HepG2 (cell line): ENCODE measurements around the gene TEKTIP1. TPM values are rescaled to one million over a fixed set of nuclear protein-coding genes. Genes with fewer than 3 reads are reported as not detected.

Experiments used
- ATAC-seq: fragments of 200-7000 bp; cut with Tn5 transposase; 3 replicates; pipeline ENCODE4 v1.9.1; 2020; ENCODE audit warnings: mild to moderate bottlenecking, moderate library complexity
- BruUV-seq: library from RNA; stranded (reverse); fragments of 400-500 nt; replicated peaks from 2 replicates; lab custom pipeline; 2021; lab: Mats Ljungman, UMichigan
- CTCF ChIA-PET: fragments of 300-600 bp; formaldehyde crosslinking; extraction: SDS; loops from one replicate; lab custom pipeline; 2021; ENCODE audit warnings: low total read pairs, inconsistent platforms, low intra/inter-chr PET ratio; lab: Yijun Ruan, JAX
- POLR2A ChIA-PET: fragments of 350-600 bp; sonication (Branson Sonifier 250); formaldehyde crosslinking; loops from one replicate; lab custom pipeline; 2020; ENCODE audit warnings: antibody characterized with exemption, inconsistent platforms; lab: Yijun Ruan, JAX
- DNase-seq: peaks from one replicate; pipeline ENCODE4 v3.0.0-alpha.2; 2015; ENCODE audit warnings: low spot score
- FAIRE-seq: peaks from 3 replicates; lab custom pipeline; 2011; peaks lifted over from hg19 to GRCh38; lab: Jason Lieb, UNC
- H2AFZ ChIP-seq: one replicate; pipeline ENCODE4 v1.6.1; 2011; ENCODE audit warnings: low read length, inconsistent platforms
- H3K27ac ChIP-seq: fragments of 300-600 bp; 3 replicates; pipeline ENCODE4 v1.8.0; 2011; ENCODE audit warnings: mixed run types, mild to moderate bottlenecking, mixed read lengths, low read length, inconsistent platforms; ENCODE audit not compliant: insufficient read depth; ENCODE audit errors: extremely low read length
- H3K27me3 ChIP-seq, 2 experiments: fragments of 200-600 bp in 1 of 2; 2 replicates in 1 of 2; 3 replicates in 1 of 2; pipeline versions ENCODE4 v1.6.0 to v1.8.0; 2011; ENCODE audit warnings: low read length in 2 of 2, mild to moderate bottlenecking in 2 of 2, moderate library complexity in 2 of 2, inconsistent platforms in 1 of 2; ENCODE audit not compliant: insufficient read depth in 2 of 2, control insufficient read depth in 1 of 2
- H3K36me3 ChIP-seq, 2 experiments: fragments of 200-600 bp in 1 of 2; replicated peaks in 1 of 2; 2 replicates in 1 of 2; 3 replicates in 1 of 2; pipeline versions ENCODE4 v1.5.1 to v1.8.0; 2011; ENCODE audit warnings: low read length in 2 of 2, inconsistent platforms in 1 of 2; ENCODE audit not compliant: insufficient read depth in 2 of 2, control insufficient read depth in 1 of 2
- H3K4me1 ChIP-seq: 2 replicates; pipeline ENCODE4 v1.5.1; 2012; ENCODE audit warnings: low read length, inconsistent platforms; ENCODE audit not compliant: insufficient read depth
- H3K4me2 ChIP-seq: 2 replicates; pipeline ENCODE4 v1.6.0; 2011; ENCODE audit warnings: low read depth, low read length, inconsistent platforms
- H3K4me3 ChIP-seq, 3 experiments: fragments of 200-600 bp in 1 of 3; sonication (generic), shearing (Covaris generic) in 1 of 3; replicated peaks in 1 of 3; 2 replicates each; pipeline ENCODE4 v1.5.1; 2011 to 2016; ENCODE audit warnings: low read length in 3 of 3, inconsistent platforms in 2 of 3, low read depth in 2 of 3, mild to moderate bottlenecking in 2 of 3, control low read depth in 1 of 3, mixed read lengths in 1 of 3; ENCODE audit not compliant: insufficient read depth in 1 of 3
- H3K79me2 ChIP-seq: one replicate; pipeline ENCODE4 v1.6.1; 2011; ENCODE audit warnings: low read length, inconsistent platforms; ENCODE audit not compliant: insufficient read depth
- H3K9ac ChIP-seq: 2 replicates; pipeline ENCODE4 v1.6.0; 2011; ENCODE audit warnings: mild to moderate bottlenecking, low read depth, low read length, inconsistent platforms; ENCODE audit not compliant: insufficient read depth
- H3K9me3 ChIP-seq: 2 replicates; pipeline ENCODE4 v1.5.1; 2012; ENCODE audit warnings: mild to moderate bottlenecking, low read length
- H4K20me1 ChIP-seq: 2 replicates; pipeline ENCODE4 v1.6.0; 2011; ENCODE audit warnings: inconsistent platforms, mild to moderate bottlenecking, low read length, moderate library complexity; ENCODE audit not compliant: insufficient read depth
- CEBPG ChIP-seq: IDR thresholded peaks from 2 replicates; pipeline ENCODE4 v1.6.1; 2016
- HIVEP1 ChIP-seq: sonication (generic); formaldehyde crosslinking; IDR thresholded peaks from 2 replicates; pipeline ENCODE4 v1.4.0; 2020; ENCODE audit warnings: mild to moderate bottlenecking, missing genetic modification reagents
- IRX3 ChIP-seq: sonication (generic); formaldehyde crosslinking; IDR thresholded peaks from 2 replicates; pipeline ENCODE4 v1.8.1; 2023; ENCODE audit warnings: mild to moderate bottlenecking, low read depth, missing genetic modification reagents, borderline replicate concordance
- MAZ ChIP-seq, 2 experiments: sonication (generic) in 1 of 2; formaldehyde crosslinking in 1 of 2; IDR thresholded peaks; 2 replicates each; pipeline versions ENCODE4 v1.5.0 to v1.6.1; 2012 to 2020; ENCODE audit warnings: low read depth in 2 of 2, mild to moderate bottlenecking in 2 of 2, borderline replicate concordance in 1 of 2, improper control_type of control experiment in 1 of 2, low read length in 1 of 2, missing genetic modification reagents in 1 of 2, moderate library complexity in 1 of 2
- MYC ChIP-seq: sonication (generic); formaldehyde crosslinking; IDR thresholded peaks from 2 replicates; pipeline ENCODE4 v1.9.0; 2021; ENCODE audit warnings: missing genetic modification reagents, borderline replicate concordance
- RFXANK ChIP-seq: IDR thresholded peaks from 2 replicates; pipeline ENCODE4 v1.6.1; 2016
- SIN3A ChIP-seq: IDR thresholded peaks from 2 replicates; pipeline ENCODE4 v1.6.1; 2011; ENCODE audit warnings: low read depth, mild to moderate bottlenecking, control low read depth, low read length, borderline replicate concordance
- SRY ChIP-seq: sonication (generic); formaldehyde crosslinking; IDR thresholded peaks from 2 replicates; pipeline ENCODE4 v1.8.0; 2022; ENCODE audit warnings: mild to moderate bottlenecking, missing genetic modification reagents
- ZNF251 ChIP-seq: sonication (generic); formaldehyde crosslinking; IDR thresholded peaks from 2 replicates; pipeline ENCODE4 v1.9.0; 2021; ENCODE audit warnings: mild to moderate bottlenecking, missing genetic modification reagents
- ZNF484 ChIP-seq: sonication (generic); formaldehyde crosslinking; IDR thresholded peaks from 2 replicates; pipeline ENCODE4 v1.5.1; 2020; ENCODE audit warnings: mild to moderate bottlenecking, low read depth, missing genetic modification reagents, borderline replicate concordance
- ZNF607 ChIP-seq: sonication (generic); formaldehyde crosslinking; IDR thresholded peaks from 2 replicates; pipeline ENCODE4 v1.5.1; 2020; ENCODE audit warnings: missing genetic modification reagents, mild to moderate bottlenecking, borderline replicate concordance
- ZNF672 ChIP-seq: sonication (generic); formaldehyde crosslinking; IDR thresholded peaks from 2 replicates; pipeline ENCODE4 v1.8.1; 2022; ENCODE audit warnings: missing genetic modification reagents
- ZSCAN21 ChIP-seq: sonication (generic); formaldehyde crosslinking; IDR thresholded peaks from 2 replicates; pipeline ENCODE4 v1.8.0; 2022; ENCODE audit warnings: mild to moderate bottlenecking, missing genetic modification reagents, moderate library complexity, borderline replicate concordance
- WGBS: methylation state at CpG from one replicate; pipeline ENCODE4 v1.1.6; 2017; ENCODE audit warnings: low lambda C conversion rate; 5-methylcytosine and 5-hydroxymethylcytosine counted together
- in situ Hi-C: cut with HindIII; loops from 2 replicates; pipeline ENCODE4 v1.10.0; 2017; ENCODE audit warnings: low pct_unique_long_range_greater_than_20kb; ENCODE audit not compliant: extremely low pct_ligation_motif_present
- intact Hi-C: fragments of 100-400 bp; cut with micrococcal nuclease; formaldehyde crosslinking; loops from one replicate; pipeline ENCODE4 v1.10.0; 2022; ENCODE audit not compliant: unreplicated experiment
- polyA plus RNA-seq, 8 experiments: library from polyadenylated mRNA; depleted of rRNA in 3 of 8; stranded (reverse) in 7 of 8; unstranded in 1 of 8; fragments of >200 nt; fragmentation: Illumina TruSeq in 4 of 8; extraction: Trizol in 4 of 8; gene quantifications; 2 replicates each; pipeline versions ENCODE4 v1.2.1 to v1.2.3, GENCODE V29; 2011 to 2016; ENCODE audit warnings: low read depth in 4 of 8, missing spikeins in 1 of 8, mixed read lengths in 1 of 8; ENCODE audit not compliant: insufficient read depth in 1 of 8
- total RNA-seq, 5 experiments: library from RNA; depleted of rRNA; stranded (reverse); fragments of >200 nt; fragmentation: Illumina TruSeq; extraction: Trizol; gene quantifications; 2 replicates each; pipeline ENCODE4 v1.2.3, GENCODE V29; 2016; ENCODE audit warnings: low read depth in 1 of 5
- TF ChIP-seq, protein P1 (sequence below): sonication (generic); formaldehyde crosslinking; IDR thresholded peaks from 2 replicates; pipeline ENCODE4 v1.5.0; 2020; ENCODE audit warnings: mild to moderate bottlenecking, missing genetic modification reagents
- TF ChIP-seq, protein P2 (sequence below): sonication (generic); formaldehyde crosslinking; IDR thresholded peaks from 2 replicates; pipeline ENCODE4 v1.8.0; 2022; ENCODE audit warnings: missing genetic modification reagents, mild to moderate bottlenecking, borderline replicate concordance

Gene TEKTIP1
- total and polyA plus RNA-seq, 2 of the 13 experiments (the other 11 are each of a cell fraction or from before 2014, with no cell fraction given) = not detected

DNA sequence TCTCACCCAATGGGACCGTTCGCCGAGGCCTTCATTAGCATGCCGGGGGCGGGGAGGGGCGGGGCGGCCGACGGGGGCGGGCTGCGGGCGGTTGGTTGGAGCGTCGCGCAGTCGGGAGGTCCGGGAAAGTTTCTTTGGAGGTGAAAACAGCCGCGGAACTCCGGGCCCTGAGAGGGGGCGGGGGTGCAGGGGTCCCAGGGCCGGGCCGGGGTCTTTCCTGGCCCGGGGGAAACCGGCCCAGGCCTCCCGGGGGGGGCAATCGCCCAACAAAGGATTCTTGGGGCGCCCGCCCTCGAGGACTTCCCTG lies 33.8 kb downstream of the TEKTIP1 start, which contains the start of gene HMG20B (continued):
- TF ChIP-seq HIVEP1 (CRISPR knock-in tag) (no peak), CEBPG (CRISPR knock-in tag) (no peak), SIN3A (peak; percentile 26; the same call in 1 of the 2 replicates), MAZ (IDR thresholded peaks at IDR 0.05; ENCODE audit: borderline replicate concordance, low read depth, low read length) (no peak), MAZ (CRISPR knock-in tag; IDR thresholded peaks at IDR 0.05; ENCODE audit: low read depth) (0 out of 2 replicates have a peak, but pooled peaks have one; percentile 13), SRY (CRISPR knock-in tag) (no peak), ZNF251 (no peak)
- TF ChIP-seq, protein P1, sequence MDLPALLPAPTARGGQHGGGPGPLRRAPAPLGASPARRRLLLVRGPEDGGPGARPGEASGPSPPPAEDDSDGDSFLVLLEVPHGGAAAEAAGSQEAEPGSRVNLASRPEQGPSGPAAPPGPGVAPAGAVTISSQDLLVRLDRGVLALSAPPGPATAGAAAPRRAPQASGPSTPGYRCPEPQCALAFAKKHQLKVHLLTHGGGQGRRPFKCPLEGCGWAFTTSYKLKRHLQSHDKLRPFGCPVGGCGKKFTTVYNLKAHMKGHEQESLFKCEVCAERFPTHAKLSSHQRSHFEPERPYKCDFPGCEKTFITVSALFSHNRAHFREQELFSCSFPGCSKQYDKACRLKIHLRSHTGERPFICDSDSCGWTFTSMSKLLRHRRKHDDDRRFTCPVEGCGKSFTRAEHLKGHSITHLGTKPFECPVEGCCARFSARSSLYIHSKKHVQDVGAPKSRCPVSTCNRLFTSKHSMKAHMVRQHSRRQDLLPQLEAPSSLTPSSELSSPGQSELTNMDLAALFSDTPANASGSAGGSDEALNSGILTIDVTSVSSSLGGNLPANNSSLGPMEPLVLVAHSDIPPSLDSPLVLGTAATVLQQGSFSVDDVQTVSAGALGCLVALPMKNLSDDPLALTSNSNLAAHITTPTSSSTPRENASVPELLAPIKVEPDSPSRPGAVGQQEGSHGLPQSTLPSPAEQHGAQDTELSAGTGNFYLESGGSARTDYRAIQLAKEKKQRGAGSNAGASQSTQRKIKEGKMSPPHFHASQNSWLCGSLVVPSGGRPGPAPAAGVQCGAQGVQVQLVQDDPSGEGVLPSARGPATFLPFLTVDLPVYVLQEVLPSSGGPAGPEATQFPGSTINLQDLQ (CRISPR knock-in tag) = no peak

DNA sequence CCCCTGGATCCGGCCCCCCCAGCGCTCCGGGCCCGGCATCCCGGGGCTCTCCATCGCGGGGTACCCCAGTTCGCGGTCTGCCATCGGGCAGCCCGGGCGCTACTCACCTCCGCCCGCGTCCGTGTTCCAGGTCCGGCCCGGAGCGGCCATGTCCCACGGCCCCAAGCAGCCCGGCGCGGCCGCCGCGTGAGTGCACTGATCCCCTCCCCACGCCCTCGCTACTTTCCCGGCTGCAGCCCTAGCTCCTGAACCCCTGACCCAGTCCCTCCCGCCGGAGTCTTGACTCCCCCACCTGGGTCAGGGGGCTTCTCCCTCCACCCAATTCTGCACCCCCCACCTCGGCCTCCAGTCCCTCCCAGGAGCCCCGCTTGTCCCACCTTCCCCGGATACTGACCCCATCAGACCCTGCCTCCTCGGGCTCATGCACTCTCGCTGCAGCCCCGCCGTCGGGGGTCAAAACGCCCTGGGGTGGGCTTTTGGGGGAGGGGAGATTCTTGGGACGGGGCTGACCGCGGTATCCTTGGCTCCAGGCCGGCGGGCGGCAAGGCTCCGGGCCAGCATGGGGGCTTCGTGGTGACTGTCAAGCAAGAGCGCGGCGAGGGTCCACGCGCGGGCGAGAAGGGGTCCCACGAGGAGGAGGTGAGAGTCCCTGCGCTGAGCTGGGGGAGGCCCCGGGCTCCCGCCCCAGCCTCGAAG lies 34.3 kb downstream of the TEKTIP1 start:
- CTCF ChIA-PET = no interaction called here
- peaks cover 4% of the 10 kb centered on the region for H4K20me1 ChIP-seq
- in situ Hi-C loops = no loop called here
- TF ChIP-seq ZNF672 (CRISPR knock-in tag) = no peak
- TF ChIP-seq ZNF607 (CRISPR knock-in tag) = no peak
- TF ChIP-seq ZNF484 (CRISPR knock-in tag) = no peak
- TF ChIP-seq RFXANK (CRISPR knock-in tag) = no peak
- TF ChIP-seq, protein P2, sequence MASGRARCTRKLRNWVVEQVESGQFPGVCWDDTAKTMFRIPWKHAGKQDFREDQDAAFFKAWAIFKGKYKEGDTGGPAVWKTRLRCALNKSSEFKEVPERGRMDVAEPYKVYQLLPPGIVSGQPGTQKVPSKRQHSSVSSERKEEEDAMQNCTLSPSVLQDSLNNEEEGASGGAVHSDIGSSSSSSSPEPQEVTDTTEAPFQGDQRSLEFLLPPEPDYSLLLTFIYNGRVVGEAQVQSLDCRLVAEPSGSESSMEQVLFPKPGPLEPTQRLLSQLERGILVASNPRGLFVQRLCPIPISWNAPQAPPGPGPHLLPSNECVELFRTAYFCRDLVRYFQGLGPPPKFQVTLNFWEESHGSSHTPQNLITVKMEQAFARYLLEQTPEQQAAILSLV (CRISPR knock-in tag) = 0 out of 2 replicates have a peak, but pooled peaks have one; percentile 46
- peak; percentile 21; the same call in 1 of the 2 replicates for TF ChIP-seq MYC (CRISPR knock-in tag)
- 0 out of 2 replicates have a peak, but pooled peaks have one; percentile 31 for TF ChIP-seq IRX3 (CRISPR knock-in tag)
- TF ChIP-seq ZSCAN21 (CRISPR knock-in tag) = 0 out of 2 replicates have a peak, but pooled peaks have one; percentile 42

More for the DNA sequence above, 34.3 kb downstream of the TEKTIP1 start:
- ATAC-seq (peak; percentile 31), FAIRE-seq (no peak), DNase-seq (no peak)
- peaks cover 41% of the 10 kb centered on the region for H3K4me1 ChIP-seq
- intact Hi-C loops = loop anchor here (5.0 kb wide), 1 partner anchor 66 kb away; the partner anchor contains the start of gene FZR1
- WGBS = 2% methylated on average over 13 of the region's 60 CpGs
- peak overlapping the region; percentile 81 to 94 (median 92) for H3K4me3 ChIP-seq
- POLR2A ChIA-PET = interaction anchor here (0.9 to 1.0 kb wide), 2 partner anchors 9 to 73 kb away, joined by 3 read pairs; partner anchors contain the start of gene DOHH
- H3K4me2 ChIP-seq = peak overlapping the region; percentile 74
- H3K9me3 ChIP-seq = no peaks in the 10 kb centered on the region
- peak overlapping the region; percentile 63 for H3K27ac ChIP-seq
- peaks cover 2% of the 10 kb centered on the region for H3K79me2 ChIP-seq
- no peak overlapping the region for H2AFZ ChIP-seq
- H3K27me3 ChIP-seq = no peaks in the 10 kb centered on the region
- BruUV-seq = no TSS peak
- peak overlapping the region; percentile 87 for H3K9ac ChIP-seq
- H3K36me3 ChIP-seq = no peaks in the 10 kb centered on the region; a peak in 1 of 5 replicates
